Activated CD4-positive, CD25-positive, alpha-beta regulatory T cell treated with anti-CD3 and anti-CD28 coated beads, Interleukin-2, amount 50 U/mL, for 72 hours (primary cell): ENCODE results near the gene SNRPE.
"Not testable (repeated sequence)": the region's sequence is repeated elsewhere in the genome, so short reads cannot be mapped to it uniquely, and the experiment has no call there.

ENCODE experiments used
- DNase-seq: peaks from one replicate; pipeline ENCODE4 v3.0.0; 2021

SNRPE gene

DNA sequence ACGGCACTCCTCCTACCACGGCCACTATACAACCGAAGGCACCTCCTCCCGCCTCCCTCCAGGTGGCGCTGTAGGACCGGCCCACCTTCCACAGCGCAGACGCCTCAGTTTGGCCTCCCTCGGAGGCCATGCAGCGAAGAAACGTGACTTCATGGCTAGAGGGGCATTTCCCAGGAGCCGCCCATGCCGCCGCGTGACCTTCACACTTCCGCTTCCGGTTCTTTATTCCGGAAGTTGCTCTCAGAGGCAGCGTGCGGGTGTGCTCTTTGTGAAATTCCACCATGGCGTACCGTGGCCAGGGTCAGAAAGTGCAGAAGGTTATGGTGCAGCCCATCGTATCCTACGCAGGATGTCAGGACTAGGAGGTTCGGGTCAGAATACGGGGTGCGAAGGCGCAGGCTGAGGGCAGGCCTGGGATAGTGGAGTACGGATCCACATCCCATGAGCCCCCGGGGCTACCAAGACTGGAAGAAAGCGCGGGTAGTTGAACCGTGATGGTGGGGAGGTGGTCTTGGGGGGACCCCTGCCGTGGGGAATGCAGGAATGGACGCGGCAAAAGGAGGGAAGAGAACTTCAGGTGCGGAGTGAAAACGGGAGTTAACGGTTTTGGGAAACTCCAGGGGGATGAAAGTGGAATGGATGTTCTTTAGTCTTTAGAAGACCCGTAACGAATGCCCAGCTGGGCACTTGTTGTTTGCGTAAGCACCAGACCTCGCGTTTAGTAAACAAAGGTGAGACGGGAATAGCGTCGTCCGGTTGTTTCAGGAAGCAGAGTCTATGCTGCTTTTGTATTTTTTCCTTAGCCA is at the start of gene SNRPE:
Gene SNRPE (plus strand): TSS at position 221 of the 806 bp plus-strand sequence. CDS start 61 bp downstream, at position 282.
- peak; percentile 95 for DNase-seq

DNA sequence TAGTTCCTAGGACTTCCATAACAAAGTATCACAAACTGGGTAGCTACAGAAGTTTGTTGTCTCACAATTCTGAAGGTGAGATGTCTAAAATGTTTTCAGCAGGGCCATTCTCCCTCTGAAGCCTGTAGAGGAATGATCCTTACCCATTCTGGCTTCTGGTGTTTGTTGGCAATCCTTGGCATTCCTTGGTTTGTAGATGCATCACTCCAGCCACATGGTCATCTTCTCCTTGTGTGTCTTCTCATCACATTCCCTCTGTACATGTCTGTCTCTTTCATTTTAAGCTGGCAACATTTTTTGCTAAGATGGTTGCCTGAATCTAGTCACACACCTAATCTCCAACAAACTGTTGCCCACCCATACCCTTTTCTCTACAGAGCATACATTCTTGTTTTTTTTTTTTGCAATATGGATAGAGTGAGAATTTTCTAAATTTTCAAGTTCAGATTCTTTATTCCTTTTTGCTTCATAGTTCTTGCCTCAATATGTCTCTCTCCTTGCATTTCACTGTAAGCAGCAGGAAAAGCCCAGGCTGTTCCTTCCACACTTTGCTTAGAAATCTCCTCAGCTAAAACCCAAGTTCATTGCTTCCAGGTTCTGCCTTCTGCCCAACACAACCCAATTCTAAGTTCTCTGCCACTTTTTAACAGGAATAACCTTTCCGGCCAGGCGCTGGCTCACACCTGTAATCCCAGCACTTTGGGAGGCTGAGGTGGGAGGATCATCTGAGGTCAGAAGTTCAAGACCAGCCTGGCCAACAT is 47.6 kb upstream of the SNRPE start:
- DNase-seq = no peak

DNA sequence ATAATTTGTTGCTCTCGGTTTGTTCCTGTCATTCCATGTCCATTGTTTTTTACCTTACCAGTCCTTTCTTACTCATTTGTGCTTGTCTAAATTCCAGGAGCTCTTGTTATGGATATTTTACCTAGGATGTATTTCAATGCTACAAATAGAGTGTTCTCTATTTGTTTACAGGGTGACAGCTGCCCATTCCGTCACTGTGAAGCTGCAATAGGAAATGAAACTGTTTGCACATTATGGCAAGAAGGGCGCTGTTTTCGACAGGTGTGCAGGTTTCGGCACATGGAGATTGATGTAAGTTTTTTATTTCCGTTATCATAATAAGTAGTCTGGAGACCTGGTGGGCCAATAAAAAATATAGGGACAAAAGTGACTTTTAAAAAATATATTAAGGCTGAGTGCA is 43.0 kb upstream of the SNRPE start:
- no peak for DNase-seq

DNA sequence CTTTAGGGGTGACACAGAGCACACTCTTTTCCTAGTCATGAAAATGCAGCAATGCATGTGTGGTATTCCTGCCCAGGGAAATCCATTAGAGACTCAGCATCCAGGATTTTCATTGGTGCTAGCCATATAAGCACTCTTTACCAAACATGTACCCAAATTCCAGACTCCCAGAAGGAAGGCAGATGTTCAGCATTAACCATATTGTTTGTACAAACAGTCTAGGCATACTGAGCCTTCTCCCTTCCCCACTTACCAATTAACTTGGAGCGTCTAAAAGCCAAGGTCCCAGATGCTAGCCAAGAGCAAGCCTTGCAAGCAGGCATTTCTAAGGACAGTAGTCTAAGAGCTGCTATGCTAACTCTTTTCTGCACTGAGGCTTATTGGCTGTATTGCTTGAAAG is 38.1 kb upstream of the SNRPE start:
- DNase-seq = no peak

DNA sequence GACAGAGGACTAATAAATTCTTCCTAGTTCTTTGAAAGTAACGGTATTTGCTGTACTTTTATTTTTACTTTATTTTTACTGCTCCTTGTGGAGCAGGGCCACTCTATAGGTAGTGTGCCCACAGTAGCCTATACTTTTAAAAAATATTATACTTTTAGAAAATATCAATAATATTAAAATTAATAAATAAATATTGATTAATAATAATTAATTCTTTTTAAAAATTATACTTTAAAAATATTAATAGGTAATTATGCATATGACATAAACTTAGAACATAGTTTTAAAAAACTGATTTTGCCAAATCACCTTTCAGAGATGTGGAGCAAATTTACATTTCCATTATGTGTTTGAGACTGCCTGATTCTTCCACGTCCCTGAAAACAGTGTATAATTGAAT is 35.2 kb upstream of the SNRPE start:
- no peak for DNase-seq

DNA sequence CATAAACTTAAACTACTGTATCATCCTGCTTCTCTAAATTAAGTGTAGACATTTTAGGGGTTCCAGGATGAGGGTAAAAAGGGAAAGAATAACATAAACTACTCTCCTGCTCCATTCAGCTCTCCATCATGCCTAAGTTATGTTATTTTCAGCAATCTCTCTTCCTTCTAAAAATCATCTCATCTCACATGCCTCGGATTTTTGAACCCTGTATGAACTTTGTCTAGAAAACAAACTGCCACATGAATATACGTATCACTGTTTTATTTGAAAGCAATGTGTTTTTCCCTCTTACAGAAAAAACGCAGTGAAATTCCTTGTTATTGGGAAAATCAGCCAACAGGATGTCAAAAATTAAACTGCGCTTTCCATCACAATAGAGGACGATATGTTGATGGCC is 33.4 kb upstream of the SNRPE start:
- no peak for DNase-seq

DNA sequence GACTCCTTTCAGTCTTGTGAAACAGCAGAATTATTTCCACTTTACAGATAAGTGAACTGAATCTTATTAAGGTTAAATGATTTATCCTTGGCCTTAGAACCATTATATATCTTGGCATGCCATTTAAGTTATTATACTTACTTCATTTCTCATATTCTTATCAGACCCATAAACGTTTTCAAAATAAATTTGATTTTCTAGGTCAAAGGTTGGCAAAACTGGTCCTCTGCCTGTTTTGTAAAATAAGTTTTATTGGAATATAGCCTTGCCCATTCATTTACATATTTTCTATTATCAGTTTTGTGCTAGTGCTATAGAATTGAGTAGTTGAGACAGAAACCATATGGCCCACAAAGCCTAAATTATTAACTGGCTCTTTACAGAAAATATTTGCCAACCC is 32.9 kb upstream of the SNRPE start:
- DNase-seq = no peak

DNA sequence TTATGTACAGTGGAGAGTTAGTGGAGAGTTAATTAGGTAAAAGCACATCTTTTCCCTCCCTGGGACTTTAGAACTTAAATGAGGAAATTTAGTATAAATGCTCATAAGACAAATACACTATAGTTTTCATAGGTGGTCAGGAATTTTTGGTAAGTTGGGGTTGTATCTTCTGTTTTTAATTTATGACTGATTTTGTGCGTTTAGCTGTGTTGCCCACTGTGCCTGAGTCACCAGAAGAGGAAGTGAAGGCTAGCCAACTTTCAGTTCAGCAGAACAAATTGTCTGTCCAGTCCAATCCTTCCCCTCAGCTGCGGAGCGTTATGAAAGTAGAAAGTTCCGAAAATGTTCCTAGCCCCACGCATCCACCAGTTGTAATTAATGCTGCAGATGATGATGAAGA is 32.2 kb upstream of the SNRPE start:
- DNase-seq = not testable (repeated sequence)

DNA sequence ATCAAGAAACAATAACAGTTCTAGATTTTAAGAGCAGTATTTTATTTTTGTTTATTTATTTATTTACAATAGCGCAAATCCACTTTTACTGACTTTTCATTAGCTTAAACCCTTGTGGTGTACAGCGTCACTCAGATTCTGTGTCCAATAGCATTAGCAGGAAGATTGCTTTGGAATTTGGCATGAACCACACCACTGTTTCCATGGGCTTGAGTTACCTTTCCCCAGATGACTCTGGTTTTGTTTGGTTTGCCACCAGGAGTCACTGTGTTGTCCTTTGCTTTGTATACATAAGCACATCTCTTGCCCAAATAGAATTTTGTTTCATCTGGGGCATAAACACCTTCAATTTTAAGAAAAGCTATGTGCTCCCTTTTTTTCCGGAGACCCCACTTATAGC is 25.9 kb upstream of the SNRPE start:
- DNase-seq = no peak

DNA sequence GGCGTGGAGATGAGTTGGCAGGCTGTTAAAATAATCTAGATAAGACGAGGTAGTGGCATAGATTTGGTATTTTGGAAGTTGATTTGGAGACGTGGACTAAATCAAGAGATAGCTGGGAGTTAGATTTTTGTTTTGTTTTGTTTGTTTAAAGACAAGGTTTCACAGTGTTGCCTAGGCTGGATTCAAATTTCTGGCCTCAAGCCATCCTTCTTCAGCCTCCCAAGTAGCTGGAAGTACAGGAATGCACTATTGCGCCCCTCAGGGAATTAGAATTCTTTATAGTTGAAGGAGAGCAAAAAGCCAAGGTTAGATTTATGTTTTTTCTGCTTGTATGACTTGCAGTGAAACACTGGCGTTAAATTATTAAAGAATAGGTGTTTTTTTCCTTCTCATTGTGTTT is 22.3 kb upstream of the SNRPE start:
- DNase-seq = no peak

DNA sequence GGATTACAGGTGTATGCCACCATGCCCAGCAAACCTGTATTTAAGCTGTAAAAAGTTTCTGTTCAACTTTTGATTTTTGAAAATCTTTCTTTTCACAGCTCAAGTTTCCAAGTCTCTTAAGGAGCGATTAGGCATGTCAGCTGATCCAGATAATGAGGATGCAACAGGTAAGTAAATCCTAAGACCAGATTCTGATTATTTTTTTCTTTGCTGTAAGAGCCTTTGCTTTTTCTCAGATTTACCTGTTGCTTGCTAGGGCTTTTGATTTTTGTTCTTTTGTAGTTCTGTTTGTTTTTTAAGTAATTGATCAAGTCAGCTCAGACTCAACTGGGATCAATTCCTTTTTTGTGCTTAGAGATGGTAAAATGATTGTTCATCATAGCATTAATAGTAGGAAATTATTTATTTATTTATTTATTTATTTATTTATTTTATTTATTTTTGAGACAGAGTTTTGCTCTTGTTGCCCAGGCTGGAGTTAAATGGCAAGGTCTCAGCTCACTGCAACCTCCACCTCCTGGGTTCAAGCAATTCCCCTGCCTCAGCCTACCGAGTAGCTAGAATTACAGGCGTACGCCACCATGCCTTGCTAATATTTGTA is 21.1 kb upstream of the SNRPE start:
- no peak for DNase-seq

DNA sequence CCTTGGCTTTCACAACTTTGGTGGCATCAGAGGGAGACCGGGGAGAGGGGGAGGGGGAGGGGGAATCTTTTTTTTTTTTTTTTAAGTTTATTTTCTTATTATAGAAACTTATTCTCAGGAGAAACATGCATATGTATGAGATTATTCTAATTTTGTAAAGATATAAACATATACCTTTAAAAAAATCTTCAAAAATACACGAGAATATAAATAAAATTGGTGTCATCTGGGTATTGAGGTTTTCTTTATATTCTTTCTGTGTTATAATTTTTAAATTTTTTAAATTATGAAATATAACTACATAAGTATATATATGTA is 18.9 kb upstream of the SNRPE start:
- DNase-seq = no peak

DNA sequence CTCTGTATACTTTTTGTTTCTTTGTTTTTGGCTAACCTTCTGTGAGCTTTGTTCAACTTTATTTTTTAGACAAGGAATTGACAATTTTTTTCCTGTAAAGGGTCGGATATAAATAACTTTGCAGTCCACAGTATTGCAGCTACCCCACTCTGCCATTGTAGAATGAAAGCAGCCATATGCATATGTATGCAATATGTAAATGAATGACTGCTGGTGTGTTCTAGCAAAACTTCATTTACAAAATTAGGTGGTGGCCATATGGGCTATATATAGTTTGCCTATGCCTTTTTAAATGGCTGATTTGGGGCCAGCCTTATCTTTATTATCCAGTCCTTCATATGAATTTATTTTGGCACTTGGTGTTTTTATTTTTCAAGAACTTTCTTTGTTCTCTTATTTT is 18.0 kb upstream of the SNRPE start:
- no peak for DNase-seq

DNA sequence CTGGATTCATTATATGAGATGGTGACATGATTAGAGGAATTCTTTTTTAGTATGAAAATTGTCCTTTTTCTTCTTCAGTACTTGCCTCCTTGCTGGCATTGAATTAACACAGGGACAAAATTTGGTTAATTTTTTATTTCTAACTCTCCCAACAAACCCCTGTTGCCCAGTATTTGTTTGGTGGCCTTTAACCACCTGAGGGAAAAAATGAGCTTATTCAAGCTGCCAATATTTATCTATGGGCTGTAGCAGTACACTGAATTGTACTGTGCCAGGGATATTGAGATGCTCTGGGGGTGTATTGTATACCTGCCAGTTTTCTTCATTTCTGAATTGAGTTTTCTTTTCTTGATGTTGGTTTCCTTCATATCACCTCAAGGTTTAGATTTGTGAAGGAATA is 8.3 kb upstream of the SNRPE start:
- not testable (repeated sequence) for DNase-seq

DNA sequence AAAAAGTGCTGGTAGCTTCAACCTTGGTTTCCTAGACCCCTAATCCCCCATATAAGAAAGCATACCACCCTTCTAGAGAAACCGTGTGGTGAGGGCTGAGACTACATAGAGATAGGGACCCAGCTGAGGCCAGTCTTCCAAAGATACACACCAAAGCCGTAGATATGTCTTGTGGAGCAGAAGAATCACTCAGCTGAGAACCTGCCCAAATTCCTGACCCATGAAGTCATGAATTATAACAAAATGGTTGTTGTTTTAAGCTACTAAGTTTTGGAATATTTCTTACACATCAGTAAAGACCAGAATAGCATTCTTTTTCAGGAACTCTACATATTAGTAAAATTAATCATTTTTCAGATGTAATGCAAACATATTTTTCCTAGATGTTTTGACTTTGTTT is 3.3 kb upstream of the SNRPE start:
- DNase-seq = no peak

DNA sequence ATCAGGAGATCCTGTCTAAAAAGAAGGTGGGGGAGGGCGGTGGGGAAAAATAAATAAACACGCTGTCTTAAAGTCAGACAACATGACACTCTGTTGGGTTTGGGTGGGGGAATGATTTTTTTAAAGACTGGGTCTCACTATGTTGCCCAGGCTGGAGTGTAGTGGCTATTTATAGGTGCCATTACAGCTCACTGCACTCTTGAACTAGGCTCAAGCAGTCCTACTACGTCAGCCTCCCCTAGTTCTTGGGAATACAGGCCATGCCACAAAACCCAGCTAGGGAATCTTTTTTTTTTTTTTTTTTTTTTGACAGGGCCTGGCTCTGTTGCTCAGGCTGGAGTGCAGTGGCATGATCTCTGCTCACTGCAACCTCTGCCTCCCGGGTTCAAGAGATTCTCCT is 2.4 kb upstream of the SNRPE start:
- DNase-seq = no peak

DNA sequence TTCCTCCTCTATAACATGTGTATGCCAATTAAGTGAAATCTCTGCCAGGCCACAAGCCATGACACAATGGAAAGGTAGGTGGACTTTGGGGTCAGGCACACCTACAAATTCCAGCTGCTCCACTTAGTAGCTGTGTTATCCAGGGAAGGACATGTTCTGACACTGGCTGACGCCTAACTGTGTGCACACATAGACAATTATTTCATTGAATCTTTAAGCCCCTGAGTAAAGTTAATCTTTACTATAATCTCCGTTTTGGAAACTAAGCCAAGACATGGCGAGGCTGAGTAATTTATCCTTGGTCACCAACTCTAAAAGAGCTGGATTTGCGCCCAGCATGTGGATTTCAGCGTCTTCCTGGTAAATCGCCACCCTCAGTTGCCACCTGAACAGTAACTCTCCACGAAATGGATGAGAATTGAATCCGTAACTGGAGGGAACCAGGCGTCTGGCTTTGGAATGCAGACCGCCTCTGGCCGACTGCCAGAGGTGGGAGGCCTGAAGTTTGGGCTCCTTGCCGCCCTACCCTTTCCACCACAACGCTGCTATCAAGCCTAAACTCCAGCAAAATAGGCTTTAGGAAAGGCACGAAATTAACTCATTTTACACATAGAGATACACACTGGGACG is 888 bp upstream of the SNRPE start:
- no peak for DNase-seq

DNA sequence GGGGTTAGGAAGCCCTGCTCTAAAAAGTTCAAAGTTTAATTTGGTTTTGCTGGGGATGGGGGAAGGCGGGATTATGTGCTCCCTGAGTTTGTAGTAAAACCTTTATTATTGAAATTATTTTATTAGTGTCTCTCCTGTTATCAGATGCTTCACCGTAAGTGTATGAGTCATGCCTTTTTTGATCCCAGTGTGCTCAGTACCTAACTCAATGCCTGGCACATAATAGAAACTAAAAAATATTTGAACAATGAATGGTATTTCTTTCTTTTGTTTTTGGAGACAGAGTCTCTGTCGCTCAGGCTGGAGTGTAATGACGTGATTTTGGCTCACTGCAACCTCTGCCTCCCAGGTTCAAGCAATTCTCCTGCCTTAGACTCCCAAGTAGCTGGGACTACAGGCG is 6.4 kb downstream of the SNRPE start:
- no peak for DNase-seq

DNA sequence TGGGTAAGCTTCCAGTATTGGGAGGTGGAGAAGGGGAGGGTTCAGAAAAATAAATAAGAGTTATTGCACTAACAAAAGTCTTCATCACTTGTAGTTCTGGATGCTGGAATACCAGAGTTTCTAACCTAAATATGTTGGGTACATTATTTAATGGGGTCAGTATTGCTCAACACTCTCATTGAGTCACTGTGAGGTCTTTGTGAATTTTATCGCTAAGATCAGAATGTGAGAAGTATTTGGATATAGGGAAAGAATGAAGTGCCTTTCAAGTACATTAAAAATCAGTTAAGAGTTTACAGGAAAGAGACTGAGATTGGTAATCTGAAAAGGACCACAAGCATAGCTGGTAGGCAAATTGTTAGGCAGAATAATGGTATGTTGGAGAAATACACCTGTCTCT is 8.8 kb downstream of the SNRPE start:
- DNase-seq = no peak

DNA sequence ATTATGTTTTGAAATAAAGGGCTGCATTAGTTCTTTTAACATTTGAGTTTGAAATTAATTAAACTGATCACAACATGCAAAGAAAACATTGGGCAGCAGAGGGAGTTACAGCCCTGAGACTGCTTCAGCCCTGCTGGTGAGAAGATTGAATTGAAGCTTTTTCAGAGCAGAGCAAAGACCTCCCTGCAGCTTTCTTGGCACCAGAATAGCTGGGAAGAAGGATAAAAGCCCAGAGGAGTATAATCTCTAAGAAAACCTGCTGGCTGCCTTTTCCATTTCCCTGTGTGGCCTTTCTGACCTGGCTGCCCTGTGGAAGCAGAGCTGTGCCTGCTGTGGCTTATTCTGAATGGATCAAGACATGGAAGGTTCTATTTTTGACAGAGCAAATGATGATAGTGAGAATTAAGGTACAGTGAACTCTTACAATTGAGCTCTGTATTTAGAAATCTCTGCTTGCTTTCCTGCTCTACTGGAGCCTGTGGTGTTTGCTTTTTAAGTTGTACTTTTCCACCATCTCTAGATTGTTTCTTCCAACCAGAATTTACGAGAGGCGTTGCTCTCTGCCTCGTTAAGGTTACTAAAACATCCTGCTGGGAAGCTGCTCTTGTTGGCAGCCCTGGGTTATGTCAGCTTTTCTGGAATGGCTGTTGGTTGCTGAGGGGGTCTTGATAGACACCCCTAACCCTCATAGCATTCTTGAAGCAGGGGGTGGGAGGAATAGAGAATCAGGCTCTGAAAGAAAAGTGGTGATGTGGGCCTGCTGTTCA is 9.9 kb downstream of the SNRPE start:
- no peak for DNase-seq

DNA sequence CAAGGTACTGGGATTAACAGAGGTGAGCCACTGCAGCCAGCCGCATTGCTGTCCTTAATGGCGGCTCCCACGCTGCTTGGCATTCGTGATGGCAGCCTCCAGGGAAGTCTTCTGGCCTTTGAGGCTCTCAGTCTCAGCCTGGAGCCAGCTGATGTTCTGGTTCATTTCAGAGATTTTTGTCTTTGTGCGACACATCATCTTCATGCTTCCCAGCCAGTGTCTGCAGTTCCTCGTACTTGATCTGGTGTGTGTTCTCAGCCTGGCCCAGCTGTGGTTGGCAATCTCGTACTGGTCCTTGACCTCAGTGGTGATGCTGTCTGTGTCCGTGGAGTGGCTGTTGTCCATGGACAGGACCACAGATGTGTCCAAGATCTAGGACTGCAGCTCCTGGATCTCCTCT is 11.7 kb downstream of the SNRPE start:
- DNase-seq = no peak

DNA sequence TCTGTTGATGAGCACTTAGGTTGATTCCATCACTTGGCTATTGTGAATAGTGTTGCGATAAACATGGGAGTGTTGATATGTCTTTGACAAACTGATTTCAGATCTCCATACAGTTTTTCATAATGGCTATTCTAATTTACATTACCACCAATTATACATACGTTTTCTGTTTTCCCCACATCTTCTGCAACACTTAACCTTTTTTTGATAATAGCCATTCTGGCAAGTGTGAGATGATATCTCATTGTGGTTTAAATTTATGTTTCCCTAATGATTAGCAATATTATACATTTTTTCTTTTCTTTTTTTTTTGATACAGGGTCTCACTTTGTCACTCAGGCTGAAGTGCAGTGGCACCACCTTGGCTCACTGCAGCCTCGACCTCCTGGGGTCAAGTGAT is 17.0 kb downstream of the SNRPE start:
- DNase-seq = no peak

DNA sequence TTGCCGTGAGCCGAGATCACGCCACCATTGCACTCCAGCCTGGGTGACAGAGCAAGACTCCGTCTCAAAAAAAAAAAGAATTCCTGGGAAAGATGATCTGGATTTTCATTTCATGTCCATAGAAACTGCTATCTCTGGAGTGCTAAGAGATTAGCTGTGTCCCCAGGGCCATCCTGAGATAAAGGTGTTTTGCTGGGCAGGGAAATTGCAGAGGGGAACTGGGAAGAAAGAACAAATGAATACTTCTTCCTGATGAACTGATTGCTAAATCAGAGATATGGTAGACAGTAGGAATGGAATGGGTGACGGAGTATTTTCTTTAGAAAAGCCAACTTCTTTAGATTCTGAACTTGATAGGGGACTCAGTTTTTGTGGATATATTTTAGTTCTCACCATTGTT is 19.2 kb downstream of the SNRPE start:
- DNase-seq = no peak
